Measurements from ENCODE around the gene SLC4A5. TPM values are rescaled to one million over a fixed set of nuclear protein-coding genes. Genes with fewer than 3 reads are reported as not detected.

The SLC4A5 gene
- total RNA-seq, 4 donors from 2014 or later: 18.3 to 94.5 (median 59.8) TPM

- no peaks in the 10 kb centered on the region for H3K9me3 ChIP-seq
- DNase-seq: no peak
- H3K4me1 ChIP-seq: peaks cover 23 to 34% of the 10 kb centered on the region in 2 donors
- H3K36me3 ChIP-seq: no peaks in the 10 kb centered on the region
- no peak overlapping the region for H3K27ac ChIP-seq
- TF ChIP-seq POLR2A (IDR thresholded peaks at IDR 0.05): no peak
- TF ChIP-seq CTCF (IDR thresholded peaks at IDR 0.05): no peak
- WGBS, 2 donors: 84 to 90% methylated on average over 1 of the region's 1 CpG
- H3K4me3 ChIP-seq (replicated peaks in 1 of 3): no peak overlapping the region
- intact Hi-C loops (cut with DNase I): no loop called here
- H3K27me3 ChIP-seq: no peaks in the 10 kb centered on the region
Measured at GRCh38 chr2:74387346-74387745, 44.1 kb upstream of the SLC4A5 start.

- H3K36me3 ChIP-seq: no peaks in the 10 kb centered on the region
- TF ChIP-seq CTCF (IDR thresholded peaks at IDR 0.05): no peak
- no peak for TF ChIP-seq POLR2A (IDR thresholded peaks at IDR 0.05)
- no peak overlapping the region for H3K4me3 ChIP-seq (replicated peaks in 1 of 3)
- 79 to 86% methylated on average over 8 of the region's 8 CpGs for WGBS, 2 donors
- H3K9me3 ChIP-seq: no peaks in the 10 kb centered on the region
- DNase-seq: no peak
- H3K27me3 ChIP-seq: no peaks in the 10 kb centered on the region
- intact Hi-C loops (cut with DNase I): no loop called here
- H3K4me1 ChIP-seq: peaks cover 18 to 38% of the 10 kb centered on the region in 2 donors
- H3K27ac ChIP-seq: no peak overlapping the region
Measured at GRCh38 chr2:74385396-74385795, 42.2 kb upstream of the SLC4A5 start.

- no peak overlapping the region for H3K4me3 ChIP-seq (replicated peaks in 1 of 3)
- H3K4me1 ChIP-seq: peaks cover 19 to 38% of the 10 kb centered on the region in 2 donors
- WGBS, 2 donors: 83 to 91% methylated on average over 3 of the region's 3 CpGs
- DNase-seq: no peak
- no peaks in the 10 kb centered on the region for H3K36me3 ChIP-seq
- H3K27ac ChIP-seq: no peak overlapping the region
- no peaks in the 10 kb centered on the region for H3K27me3 ChIP-seq
- TF ChIP-seq POLR2A (IDR thresholded peaks at IDR 0.05) (no peak), CTCF (IDR thresholded peaks at IDR 0.05) (no peak)
- intact Hi-C loops (cut with DNase I): no loop called here
- no peaks in the 10 kb centered on the region for H3K9me3 ChIP-seq
Measured at GRCh38 chr2:74384051-74384450, 40.8 kb upstream of the SLC4A5 start.

GRCh38 chr2:74383254-74383653 lies 40.0 kb upstream of the SLC4A5 start:
- intact Hi-C loops (cut with DNase I): no loop called here
- no peaks in the 10 kb centered on the region for H3K27me3 ChIP-seq
- TF ChIP-seq CTCF (IDR thresholded peaks at IDR 0.05) (no peak), POLR2A (IDR thresholded peaks at IDR 0.05) (no peak)
- H3K4me3 ChIP-seq (replicated peaks in 1 of 3): no peak overlapping the region
- no peaks in the 10 kb centered on the region for H3K36me3 ChIP-seq
- 38 to 41% methylated on average over 1 of the region's 1 CpG for WGBS, 2 donors
- peaks cover 19 to 39% of the 10 kb centered on the region in 2 donors for H3K4me1 ChIP-seq
- no peak overlapping the region for H3K27ac ChIP-seq
- no peak for DNase-seq
- H3K9me3 ChIP-seq: no peaks in the 10 kb centered on the region

GRCh38 chr2:74381751-74382150 lies 38.5 kb upstream of the SLC4A5 start:
- H3K36me3 ChIP-seq: peaks cover 7 to 12% of the 10 kb centered on the region in 2 donors
- no peak overlapping the region for H3K27ac ChIP-seq
- no peak for TF ChIP-seq POLR2A (IDR thresholded peaks at IDR 0.05)
- no peak for TF ChIP-seq CTCF (IDR thresholded peaks at IDR 0.05)
- intact Hi-C loops (cut with DNase I): no loop called here
- no peak for DNase-seq
- no peaks in the 10 kb centered on the region for H3K27me3 ChIP-seq
- 90 to 93% methylated on average over 3 of the region's 3 CpGs for WGBS, 2 donors
- H3K4me1 ChIP-seq: peaks cover 19 to 32% of the 10 kb centered on the region in 2 donors
- no peaks in the 10 kb centered on the region for H3K9me3 ChIP-seq
- no peak overlapping the region for H3K4me3 ChIP-seq (replicated peaks in 1 of 3)

All from thyroid gland (tissue), 4 donors.